ENCODE results near the gene CELF2. TPM values are rescaled to one million over a fixed set of nuclear protein-coding genes. Genes with fewer than 3 reads are reported as not detected.

CELF2 gene
- total RNA-seq, 3 donors from 2014 or later, result 40.0 to 178 (median 45.6) TPM

DNA sequence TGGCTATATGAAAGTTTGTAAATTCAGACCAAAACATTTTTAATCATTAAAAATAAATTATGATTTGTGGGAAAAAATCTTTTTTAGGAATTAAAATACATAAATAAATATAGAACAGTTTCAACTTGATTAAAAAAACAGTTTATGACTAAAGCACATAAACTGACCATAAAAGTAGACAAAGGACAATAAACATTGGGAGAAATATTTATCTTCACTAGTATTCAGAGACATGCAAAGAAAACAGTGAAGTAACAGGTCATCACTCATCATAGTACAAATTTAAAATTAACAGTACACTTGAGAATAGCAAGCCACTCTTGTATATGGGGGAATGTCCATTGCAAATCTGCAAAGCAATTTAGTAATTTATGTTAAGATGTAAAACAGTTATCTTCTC is 28.0 kb upstream of the CELF2 start:
- Histone ChIP-seq H3K4me1 (no peaks in the 10 kb centered on the region), H3K36me3 (no peaks in the 10 kb centered on the region), H3K9me3 (no peaks in the 10 kb centered on the region), H3K4me3 (no peak overlapping the region), H3K27ac (no peak overlapping the region), H3K27me3 (no peaks in the 10 kb centered on the region)
- intact Hi-C loops (cut with DNase I; ENCODE audit: low total_unique reads), result no loop called here
- TF ChIP-seq POLR2AphosphoS5 (IDR thresholded peaks at IDR 0.05) (no peak), CTCF (IDR thresholded peaks at IDR 0.05) (no peak), POLR2A (IDR thresholded peaks at IDR 0.05) (no peak)
- no peak for DNase-seq (ENCODE audit: low spot score in 2 of 2)

- Histone ChIP-seq H3K27ac (no peak overlapping the region), H3K4me1 (no peaks in the 10 kb centered on the region), H3K36me3 (no peaks in the 10 kb centered on the region), H3K4me3 (no peak overlapping the region), H3K9me3 (no peaks in the 10 kb centered on the region), H3K27me3 (no peaks in the 10 kb centered on the region)
- TF ChIP-seq CTCF (IDR thresholded peaks at IDR 0.05) (no peak), POLR2AphosphoS5 (IDR thresholded peaks at IDR 0.05) (no peak), POLR2A (IDR thresholded peaks at IDR 0.05) (no peak)
- no peak for DNase-seq (ENCODE audit: low spot score in 2 of 2)
- intact Hi-C loops (cut with DNase I; ENCODE audit: low total_unique reads), result no loop called here
Observed at GRCh38 chr10:10991144-10991543, 26.5 kb upstream of the CELF2 start.

DNA sequence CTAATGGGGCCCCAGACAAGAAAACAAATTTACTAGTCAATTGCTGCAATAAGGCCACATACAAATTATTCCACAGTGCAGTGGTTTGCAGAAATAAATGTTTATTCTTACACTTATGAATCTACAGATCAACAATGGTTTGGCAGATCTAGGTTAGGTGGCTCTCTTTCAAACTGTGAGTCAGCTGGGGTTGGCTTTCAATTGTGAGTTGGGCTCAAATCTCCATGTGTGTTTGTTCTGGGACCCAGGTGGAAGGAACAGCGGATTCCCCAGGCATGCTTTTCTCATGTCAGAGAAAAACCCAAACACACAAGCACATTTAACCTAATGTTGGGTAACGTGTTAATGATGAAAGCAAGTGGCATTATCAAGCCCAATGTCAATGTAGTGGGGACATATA is 25.6 kb upstream of the CELF2 start:
- intact Hi-C loops (cut with DNase I; ENCODE audit: low total_unique reads), result no loop called here
- no peak for DNase-seq (ENCODE audit: low spot score in 2 of 2)
- H3K4me1 ChIP-seq, result no peaks in the 10 kb centered on the region
- H3K9me3 ChIP-seq, result no peaks in the 10 kb centered on the region
- H3K4me3 ChIP-seq, result no peak overlapping the region
- H3K27ac ChIP-seq, result no peak overlapping the region
- H3K27me3 ChIP-seq, result no peaks in the 10 kb centered on the region
- no peak for TF ChIP-seq CTCF (IDR thresholded peaks at IDR 0.05)
- no peak for TF ChIP-seq POLR2A (IDR thresholded peaks at IDR 0.05)
- TF ChIP-seq POLR2AphosphoS5 (IDR thresholded peaks at IDR 0.05), result no peak
- no peaks in the 10 kb centered on the region for H3K36me3 ChIP-seq

GRCh38 chr10:10992961-10993714 is 24.5 kb upstream of the CELF2 start:
- intact Hi-C loops (cut with DNase I; ENCODE audit: low total_unique reads), result no loop called here
- no peak overlapping the region for H3K27ac ChIP-seq
- H3K27me3 ChIP-seq, result no peaks in the 10 kb centered on the region
- no peak for DNase-seq (ENCODE audit: low spot score in 2 of 2)
- no peaks in the 10 kb centered on the region for H3K9me3 ChIP-seq
- no peak overlapping the region for H3K4me3 ChIP-seq
- no peaks in the 10 kb centered on the region for H3K36me3 ChIP-seq
- H3K4me1 ChIP-seq, result no peaks in the 10 kb centered on the region
- TF ChIP-seq POLR2A (IDR thresholded peaks at IDR 0.05) (no peak), POLR2AphosphoS5 (IDR thresholded peaks at IDR 0.05) (no peak), CTCF (IDR thresholded peaks at IDR 0.05) (no peak)

DNA sequence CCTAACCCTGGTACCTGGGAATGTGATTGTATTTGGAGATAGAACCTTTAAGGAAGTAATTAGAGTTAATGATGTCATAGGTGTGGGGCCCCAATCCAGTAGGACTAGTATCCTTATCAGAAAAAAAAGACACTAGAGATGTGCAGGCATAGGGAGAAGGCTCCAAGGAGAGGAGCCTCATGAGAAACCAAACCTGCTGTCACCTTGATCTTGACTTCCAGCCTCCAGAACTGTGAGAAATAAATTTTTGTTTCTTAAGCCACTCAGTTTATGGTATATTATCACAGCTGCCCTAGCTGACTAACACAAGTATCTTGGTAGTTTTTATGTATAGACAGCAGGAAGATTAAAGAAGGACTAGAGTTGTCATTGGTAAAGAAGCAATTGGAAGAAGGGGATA is 23.9 kb upstream of the CELF2 start:
- no peak for DNase-seq (ENCODE audit: low spot score in 2 of 2)
- no peaks in the 10 kb centered on the region for H3K27me3 ChIP-seq
- H3K4me3 ChIP-seq, result no peak overlapping the region
- intact Hi-C loops (cut with DNase I; ENCODE audit: low total_unique reads), result no loop called here
- H3K9me3 ChIP-seq, result no peaks in the 10 kb centered on the region
- no peak overlapping the region for H3K27ac ChIP-seq
- no peaks in the 10 kb centered on the region for H3K36me3 ChIP-seq
- no peaks in the 10 kb centered on the region for H3K4me1 ChIP-seq
- TF ChIP-seq POLR2A (IDR thresholded peaks at IDR 0.05) (no peak), CTCF (IDR thresholded peaks at IDR 0.05) (no peak), POLR2AphosphoS5 (IDR thresholded peaks at IDR 0.05) (no peak)
